ENCODE data around the gene PI4KA.

- TF ChIP-seq CTCF (IDR thresholded peaks at IDR 0.05; ENCODE audit: low read depth, low read length) (no peak), EZH2phosphoT487 (IDR thresholded peaks at IDR 0.05; ENCODE audit: low read depth) (no peak)
These were observed 200.6 kb downstream of the PI4KA start for GRCh38 chr22:20657963-20658362.
